Measurements from ENCODE around the gene MB.
"Not testable (repeated sequence)": the region's sequence is repeated elsewhere in the genome, so short reads cannot be mapped to it uniquely, and the experiment has no call there.

The MB gene

GRCh38 chr22:35634943-35635540, 17.9 kb upstream of the MB start:
- DNase-seq = no peak

- no peak for DNase-seq
These were observed 16.9 kb upstream of the MB start for GRCh38 chr22:35634015-35634414.

- DNase-seq = no peak
These were observed 16.4 kb upstream of the MB start for GRCh38 chr22:35633520-35633919.

- DNase-seq = no peak
These were observed 15.8 kb upstream of the MB start for GRCh38 chr22:35632935-35633334.

GRCh38 chr22:35631597-35631996, 14.5 kb upstream of the MB start:
- DNase-seq = no peak

- DNase-seq = no peak
These were observed 13.8 kb upstream of the MB start for GRCh38 chr22:35630891-35631290.

- DNase-seq = no peak
These were observed 13.3 kb upstream of the MB start for GRCh38 chr22:35630387-35630793.

GRCh38 chr22:35629406-35630216, 12.5 kb upstream of the MB start:
- no peak for DNase-seq

- no peak for DNase-seq
These were observed 11.6 kb upstream of the MB start for GRCh38 chr22:35628732-35629131.

- peak in 3 of 4 experiments; percentile 10 to 41 (median 26) for DNase-seq
These were observed 10.3 kb upstream of the MB start for GRCh38 chr22:35627267-35628041.

GRCh38 chr22:35625763-35626432, 8.8 kb upstream of the MB start:
- no peak for DNase-seq

GRCh38 chr22:35624547-35624946, 7.4 kb upstream of the MB start:
- DNase-seq = no peak

GRCh38 chr22:35623885-35624284, 6.8 kb upstream of the MB start:
- not testable (repeated sequence) for DNase-seq

GRCh38 chr22:35622191-35622913, 5.2 kb upstream of the MB start:
- DNase-seq = no peak

- DNase-seq = no peak
These were observed 4.3 kb upstream of the MB start for GRCh38 chr22:35621451-35621850.

GRCh38 chr22:35620624-35621251, 3.6 kb upstream of the MB start:
- DNase-seq = no peak

GRCh38 chr22:35619336-35620094, 2.4 kb upstream of the MB start:
- DNase-seq = no peak

GRCh38 chr22:35618427-35619223, 1.5 kb upstream of the MB start:
- DNase-seq = no peak

- no peak for DNase-seq
These were observed 1.1 kb downstream of the MB start for GRCh38 chr22:35616043-35616442.

GRCh38 chr22:35615156-35615555, 2.0 kb downstream of the MB start:
- DNase-seq = no peak

Measured in activated naive CD4-positive, alpha-beta T cell (primary cell).